GM18499 (cell line): Measurements from ENCODE around the gene SORCS1.

Experiments used
- ATAC-seq: cut with Tn5 transposase; IDR thresholded peaks from one replicate; pipeline ENCODE4 v1.9.1; 2021; ENCODE audit warnings: moderate number of reproducible peaks; ENCODE audit not compliant: insufficient read depth, unreplicated experiment

Gene SORCS1

GRCh38 chr10:107118866-107119265 is 45.6 kb downstream of the SORCS1 start:
- no peak for ATAC-seq

DNA sequence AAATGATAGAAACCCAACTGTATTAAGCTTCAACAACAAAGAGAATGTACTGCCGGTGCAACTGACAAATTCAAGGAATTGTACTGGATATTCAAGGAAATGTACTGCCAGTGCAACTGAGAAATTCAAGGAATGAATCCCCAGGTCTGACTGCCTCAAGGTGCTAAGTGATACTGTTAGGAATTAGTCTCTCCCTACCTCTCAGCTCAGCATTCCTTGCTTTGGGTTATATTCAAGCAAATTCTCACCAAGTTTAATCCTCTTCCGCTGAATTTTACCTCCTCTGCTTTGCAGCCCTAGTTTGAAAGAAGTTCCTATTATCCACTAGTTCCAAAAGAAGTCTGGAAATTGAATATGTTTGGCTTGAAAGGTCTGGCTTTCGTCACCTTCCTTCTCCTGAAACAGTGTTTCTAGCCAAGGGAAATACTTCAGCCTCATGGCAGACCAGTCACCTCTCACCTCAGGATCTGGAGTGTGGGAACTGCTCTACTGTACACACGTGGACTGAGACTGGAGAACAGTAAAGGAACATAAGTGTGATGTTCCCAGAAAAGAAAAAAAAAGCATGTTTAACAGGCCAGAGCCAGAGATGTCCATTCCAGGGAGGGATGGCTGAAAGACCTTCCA is 60.4 kb downstream of the SORCS1 start:
- no peak for ATAC-seq

DNA sequence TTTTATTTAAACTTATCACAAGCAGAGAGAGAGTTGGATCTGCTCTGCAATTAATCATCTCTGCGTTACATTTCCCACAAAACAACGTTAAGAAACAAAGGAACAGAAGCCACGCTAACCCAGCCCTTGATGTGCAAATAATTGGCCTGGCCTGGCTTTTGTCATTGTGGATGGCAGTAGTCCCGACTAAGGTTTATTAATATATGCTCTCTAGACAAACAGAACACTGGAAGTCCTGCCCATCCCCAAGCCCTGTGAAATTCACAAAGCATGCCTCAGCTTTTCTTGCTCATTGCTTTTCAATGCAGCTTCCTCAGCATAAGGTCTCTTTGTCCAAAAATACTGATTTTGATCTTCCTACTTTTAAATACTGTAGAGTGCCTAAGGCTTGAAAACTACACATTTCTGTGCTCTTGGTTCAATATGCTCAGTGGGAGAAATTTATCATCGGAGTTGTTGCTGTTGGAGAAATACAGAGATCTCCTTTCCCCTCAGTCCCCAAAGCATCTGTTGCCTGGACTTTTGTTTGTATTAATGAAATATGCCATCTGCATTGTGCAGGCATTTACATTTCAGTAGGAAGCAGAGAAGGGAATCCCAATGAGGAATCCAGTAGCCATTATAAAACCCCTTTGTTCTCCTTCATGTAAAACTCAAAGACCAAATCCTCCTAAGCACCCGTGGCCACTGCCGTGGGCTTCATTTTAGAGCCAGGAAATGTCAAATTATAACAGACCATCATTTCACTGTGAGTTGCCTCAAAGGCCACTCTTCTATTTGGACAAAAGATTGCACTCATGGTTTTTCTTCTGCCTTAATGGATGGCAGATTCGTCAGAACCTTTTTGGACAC is 61.1 kb downstream of the SORCS1 start:
- no peak for ATAC-seq

- no peak for ATAC-seq
Observed at GRCh38 chr10:107098326-107098725, 66.2 kb downstream of the SORCS1 start.

DNA sequence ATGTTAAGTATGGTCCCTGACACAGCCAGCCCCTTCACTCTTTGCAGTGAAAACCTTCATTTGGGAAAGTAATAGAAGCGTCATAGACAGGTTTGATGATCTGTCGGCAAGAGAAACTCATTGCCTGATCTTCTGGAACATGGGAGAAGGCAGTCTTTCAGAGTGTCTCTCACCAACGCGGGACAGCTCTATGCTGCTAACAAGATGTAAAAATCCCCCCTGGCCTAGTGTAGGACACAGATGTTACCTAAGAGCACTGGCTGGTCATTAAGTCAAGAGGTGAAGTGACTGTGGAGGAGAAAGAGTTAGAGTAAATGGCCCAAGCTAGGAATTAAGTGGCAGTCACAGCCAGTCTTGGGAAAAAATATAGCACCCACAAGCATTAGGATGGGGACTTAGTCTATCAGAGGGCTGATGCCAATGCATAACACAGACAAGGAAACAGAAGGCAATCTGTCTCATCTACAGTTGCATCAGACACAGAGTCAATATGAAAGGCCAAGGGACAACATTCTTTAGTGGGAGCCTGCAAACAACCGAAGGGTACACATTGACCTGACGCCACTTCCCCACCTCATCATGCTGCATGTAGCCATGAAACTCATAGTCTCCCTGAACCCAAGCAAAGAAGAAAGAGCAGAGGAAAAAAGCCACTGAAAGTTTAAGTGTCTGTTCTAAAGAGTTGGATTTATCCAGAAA is 69.5 kb downstream of the SORCS1 start:
- ATAC-seq, result no peak

DNA sequence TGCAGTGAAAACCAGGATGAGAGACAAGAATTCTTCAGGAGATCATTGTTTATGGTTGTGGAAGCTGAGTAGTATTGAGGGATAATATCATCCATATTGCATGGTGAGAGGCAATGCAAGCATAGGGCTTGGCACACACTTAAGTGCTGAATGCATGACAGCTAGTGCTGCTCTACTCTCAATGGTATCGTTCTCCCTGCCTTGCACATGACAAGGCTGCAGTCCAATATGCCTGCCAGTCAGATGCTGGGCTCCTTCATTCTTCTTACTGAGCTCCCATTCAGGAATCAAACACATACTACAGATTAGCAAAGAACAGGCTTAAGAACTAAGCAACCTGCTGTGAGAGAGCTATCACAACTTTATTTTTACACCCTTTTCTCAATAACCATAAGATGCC is 72.2 kb downstream of the SORCS1 start:
- no peak for ATAC-seq

- ATAC-seq, result no peak
Observed at GRCh38 chr10:107091126-107091525, 73.4 kb downstream of the SORCS1 start.

DNA sequence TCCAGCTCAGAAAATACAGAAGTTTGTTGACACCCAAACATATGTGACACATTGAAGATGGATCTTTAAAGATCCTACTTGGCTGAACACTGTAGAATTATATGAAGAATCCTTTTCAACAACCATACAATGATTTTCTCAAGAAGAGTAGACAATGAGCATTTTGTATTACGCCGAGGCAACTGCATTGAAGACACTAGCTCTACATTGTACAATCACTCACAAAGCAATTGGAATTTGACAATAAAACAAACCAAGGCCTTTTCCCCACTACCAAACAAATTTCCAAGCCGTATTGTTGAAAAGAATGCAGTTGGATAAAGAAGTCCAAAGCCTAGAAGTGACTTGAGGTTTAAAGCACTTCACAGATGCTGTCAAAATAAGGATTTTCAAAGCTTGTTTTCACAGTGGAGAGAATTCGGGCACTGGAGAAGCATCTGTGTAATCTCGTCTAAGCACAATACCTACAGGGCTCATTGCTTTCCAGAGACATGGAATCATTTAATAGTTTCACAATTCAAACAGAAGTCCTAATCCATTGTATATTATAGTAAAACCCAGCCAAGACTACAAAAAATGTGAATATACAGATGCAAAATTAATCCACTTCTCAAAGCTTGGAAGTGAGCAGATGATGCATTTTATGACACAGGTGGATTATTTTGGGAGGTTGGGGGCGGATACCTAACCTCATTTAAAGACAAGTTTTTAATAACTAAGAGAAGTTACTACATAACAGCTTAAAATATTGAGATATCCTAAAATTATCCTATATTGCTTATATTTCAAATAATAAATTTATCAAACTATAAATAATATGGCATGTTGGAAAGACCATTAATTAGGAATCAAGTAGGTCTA is 78.6 kb downstream of the SORCS1 start:
- ATAC-seq, result no peak

GRCh38 chr10:107083388-107084009 is 81.0 kb downstream of the SORCS1 start:
- no peak for ATAC-seq

GRCh38 chr10:107081644-107082043 is 82.9 kb downstream of the SORCS1 start:
- ATAC-seq, result no peak

- ATAC-seq, result no peak
Observed at GRCh38 chr10:107075117-107075516, 89.4 kb downstream of the SORCS1 start.

GRCh38 chr10:107072786-107073185 is 91.7 kb downstream of the SORCS1 start:
- ATAC-seq, result no peak

- ATAC-seq, result no peak
Observed at GRCh38 chr10:107072028-107072427, 92.5 kb downstream of the SORCS1 start.

GRCh38 chr10:107071301-107071700 is 93.2 kb downstream of the SORCS1 start:
- no peak for ATAC-seq

GRCh38 chr10:107067843-107068242 is 96.7 kb downstream of the SORCS1 start:
- no peak for ATAC-seq

DNA sequence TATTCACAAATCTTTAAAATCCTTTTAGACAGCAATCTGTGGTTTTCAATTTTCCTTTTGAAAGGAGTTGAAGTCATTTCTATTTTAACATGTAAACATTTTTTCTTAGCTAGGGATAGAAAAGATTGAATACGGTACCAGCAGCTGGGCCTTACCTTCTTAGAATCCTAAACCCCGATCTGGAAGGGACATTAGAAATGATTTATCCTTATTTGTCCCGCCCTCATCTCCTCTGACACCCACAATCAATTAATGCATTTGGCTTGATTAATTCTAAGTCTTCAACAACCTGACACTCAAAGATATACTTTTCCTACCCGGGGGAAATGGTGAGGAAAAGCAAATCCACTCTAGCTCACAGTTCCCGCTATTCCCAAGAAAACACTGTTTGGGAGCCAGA is 100.4 kb downstream of the SORCS1 start:
- ATAC-seq, result no peak

GRCh38 chr10:107059872-107060271 is 104.6 kb downstream of the SORCS1 start:
- no peak for ATAC-seq

DNA sequence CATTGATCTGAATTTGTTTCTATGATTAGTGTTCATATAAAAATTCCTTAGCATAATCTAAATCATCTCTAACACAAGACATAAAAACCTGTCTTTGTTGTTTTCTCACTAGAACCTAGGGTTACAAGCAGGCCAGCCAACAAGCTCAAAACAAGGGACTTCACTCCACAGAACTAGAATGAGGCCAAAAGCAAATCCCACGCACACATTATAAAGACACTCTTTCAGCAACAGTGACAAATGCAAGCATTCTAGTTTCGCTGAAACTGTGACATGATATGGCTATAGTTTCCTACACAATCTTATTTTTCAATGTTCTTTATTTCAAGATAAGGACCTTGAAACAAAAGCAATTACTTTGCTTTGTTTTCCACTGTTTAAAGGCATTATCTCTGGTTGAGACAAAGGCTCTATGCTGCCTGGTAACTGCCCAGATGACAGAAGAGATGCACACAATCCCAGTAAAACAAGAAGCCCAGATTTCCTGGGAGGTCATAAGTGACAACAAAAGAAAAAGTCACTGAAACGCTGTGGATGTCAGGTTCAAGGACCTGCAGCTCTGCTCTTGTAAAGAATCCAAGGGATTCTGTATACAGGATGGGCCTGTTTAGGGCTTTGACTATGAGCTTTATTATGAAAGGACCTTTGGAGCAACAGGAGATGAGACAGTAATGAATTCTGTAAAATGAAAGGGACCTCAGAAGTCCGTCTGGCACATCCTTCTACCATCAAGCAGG is 105.3 kb downstream of the SORCS1 start:
- no peak for ATAC-seq

DNA sequence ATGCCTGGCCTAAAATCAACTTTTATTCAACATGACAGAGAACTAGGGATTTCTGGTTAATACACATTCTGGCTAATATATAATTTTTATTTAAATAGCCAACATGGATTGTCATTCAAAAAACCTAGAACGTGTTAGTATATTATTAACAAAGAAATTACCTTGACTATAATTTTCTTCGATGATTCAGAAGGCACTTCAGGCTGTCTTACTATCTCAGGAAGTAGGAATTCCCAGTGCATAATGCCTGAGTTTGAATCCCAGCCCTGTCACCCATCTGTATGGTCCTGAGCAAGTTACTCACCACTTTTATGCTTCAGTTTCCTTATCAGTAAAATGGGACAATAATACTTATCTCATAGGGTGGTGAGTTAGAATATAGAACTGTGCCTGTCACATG is 106.2 kb downstream of the SORCS1 start:
- no peak for ATAC-seq
